HepG2 (cell line): ENCODE data around the gene SOBP. TPM values are rescaled to one million over a fixed set of nuclear protein-coding genes. Genes with fewer than 3 reads are reported as not detected.
A peak's percentile ranks its signal among the peaks of the same experiment; 100 is the strongest.

Experiments
- BCL3 ChIP-seq: sonication (generic); formaldehyde crosslinking; IDR thresholded peaks from 2 replicates; pipeline ENCODE4 v1.5.1; 2020; ENCODE audit warnings: mild to moderate bottlenecking, missing genetic modification reagents, moderate library complexity
- CREB3 ChIP-seq: sonication (generic); formaldehyde crosslinking; IDR thresholded peaks from 2 replicates; pipeline ENCODE4 v1.5.0; 2020; ENCODE audit warnings: missing genetic modification reagents
- DMAP1 ChIP-seq: IDR thresholded peaks from 2 replicates; pipeline ENCODE4 v1.6.1; 2016
- ESRRA ChIP-seq: sonication (generic); formaldehyde crosslinking; IDR thresholded peaks from 2 replicates; pipeline ENCODE4 v1.5.1; 2020; ENCODE audit warnings: mild to moderate bottlenecking, low read depth, missing genetic modification reagents
- FOXM1 ChIP-seq: sonication (generic); formaldehyde crosslinking; IDR thresholded peaks from 2 replicates; pipeline ENCODE4 v1.5.0; 2020; ENCODE audit warnings: missing genetic modification reagents
- GABPB1 ChIP-seq: IDR thresholded peaks from 2 replicates; pipeline ENCODE4 v1.6.1; 2016; ENCODE audit warnings: mild to moderate bottlenecking, missing genetic modification reagents, moderate library complexity, missing compliant biosample characterization
- KAT8 ChIP-seq: IDR thresholded peaks from 2 replicates; pipeline ENCODE4 v1.6.1; 2016; ENCODE audit warnings: missing genetic modification reagents, missing compliant biosample characterization
- MAX ChIP-seq: IDR thresholded peaks from 2 replicates; pipeline ENCODE4 v1.6.1; 2012; ENCODE audit warnings: inconsistent platforms
- MED1 ChIP-seq: sonication (generic); formaldehyde crosslinking; IDR thresholded peaks from 2 replicates; pipeline ENCODE4 v1.4.0; 2020; ENCODE audit warnings: missing genetic modification reagents
- MZF1 ChIP-seq: sonication (generic); formaldehyde crosslinking; IDR thresholded peaks from 2 replicates; pipeline ENCODE4 v1.8.1; 2023; ENCODE audit warnings: mild to moderate bottlenecking, missing genetic modification reagents, borderline replicate concordance
- NBN ChIP-seq: fragments of 450-650 bp; conservative IDR thresholded peaks from 2 replicates; pipeline ENCODE4 v1.6.1; 2017
- NFATC3 ChIP-seq: sonication (generic); formaldehyde crosslinking; IDR thresholded peaks from 2 replicates; pipeline ENCODE4 v1.5.1; 2020; ENCODE audit warnings: mild to moderate bottlenecking, missing genetic modification reagents
- NR2F6 ChIP-seq, 2 experiments: IDR thresholded peaks; 2 replicates each; pipeline ENCODE4 v1.6.1; 2016; ENCODE audit warnings: antibody characterized with exemption in 1 of 2, mild to moderate bottlenecking in 1 of 2
- NRL ChIP-seq: sonication (generic); formaldehyde crosslinking; IDR thresholded peaks from 2 replicates; pipeline ENCODE4 v1.5.0; 2020; ENCODE audit warnings: missing genetic modification reagents, mild to moderate bottlenecking, moderate library complexity, borderline replicate concordance
- REL ChIP-seq: sonication (generic); formaldehyde crosslinking; conservative IDR thresholded peaks from 2 replicates; pipeline ENCODE4 v1.8.0; 2022; ENCODE audit warnings: mild to moderate bottlenecking, missing genetic modification reagents, moderate library complexity
- SALL2 ChIP-seq: sonication (generic); formaldehyde crosslinking; IDR thresholded peaks from 2 replicates; pipeline ENCODE4 v1.8.1; 2023; ENCODE audit warnings: mild to moderate bottlenecking, missing genetic modification reagents, inconsistent platforms
- TEAD2 ChIP-seq: sonication (generic); formaldehyde crosslinking; IDR thresholded peaks from 2 replicates; pipeline ENCODE4 v1.9.0; 2021; ENCODE audit warnings: missing genetic modification reagents
- U2AF1 ChIP-seq: fragments of 200-400 bp; formaldehyde crosslinking; optimal IDR thresholded peaks from 2 replicates; pipeline ENCODE3; 2017; ENCODE audit warnings: mild to moderate bottlenecking, low read depth, low read length
- ZBTB34 ChIP-seq: sonication (generic); formaldehyde crosslinking; IDR thresholded peaks from 2 replicates; pipeline ENCODE4 v1.8.0; 2022; ENCODE audit warnings: mild to moderate bottlenecking, missing genetic modification reagents
- ZBTB42 ChIP-seq: sonication (generic); formaldehyde crosslinking; IDR thresholded peaks from 2 replicates; pipeline ENCODE4 v1.5.0; 2020; ENCODE audit warnings: mild to moderate bottlenecking, missing genetic modification reagents
- ZNF20 ChIP-seq: sonication (generic); formaldehyde crosslinking; IDR thresholded peaks from 2 replicates; pipeline ENCODE4 v1.4.0; 2020; ENCODE audit warnings: mild to moderate bottlenecking, moderate library complexity, missing genetic modification reagents
- ZNF446 ChIP-seq: sonication (generic); formaldehyde crosslinking; IDR thresholded peaks from 2 replicates; pipeline ENCODE4 v1.5.0; 2020; ENCODE audit warnings: mild to moderate bottlenecking, missing genetic modification reagents
- ZNF577 ChIP-seq: sonication (generic); formaldehyde crosslinking; IDR thresholded peaks from 2 replicates; pipeline ENCODE4 v1.4.0; 2020; ENCODE audit warnings: mild to moderate bottlenecking, low read depth, missing genetic modification reagents, borderline replicate concordance
- ZNF616 ChIP-seq: sonication (generic); formaldehyde crosslinking; IDR thresholded peaks from 2 replicates; pipeline ENCODE4 v1.5.0; 2020; ENCODE audit warnings: low read depth, mild to moderate bottlenecking, missing genetic modification reagents
- ZNF720 ChIP-seq: sonication (generic); formaldehyde crosslinking; IDR thresholded peaks from 2 replicates; pipeline ENCODE4 v1.4.0; 2020; ENCODE audit warnings: missing genetic modification reagents
- ZNF737 ChIP-seq: sonication (generic); formaldehyde crosslinking; IDR thresholded peaks from 2 replicates; pipeline ENCODE4 v1.5.0; 2020; ENCODE audit warnings: missing genetic modification reagents, mild to moderate bottlenecking, borderline replicate concordance
- ZNF749 ChIP-seq: sonication (generic); formaldehyde crosslinking; IDR thresholded peaks from 2 replicates; pipeline ENCODE4 v1.8.0; 2022; ENCODE audit warnings: mild to moderate bottlenecking, missing genetic modification reagents, moderate library complexity, borderline replicate concordance
- ZNF761 ChIP-seq: sonication (generic); formaldehyde crosslinking; conservative IDR thresholded peaks from 2 replicates; pipeline ENCODE4 v1.4.0; 2020; ENCODE audit warnings: mild to moderate bottlenecking, missing genetic modification reagents
- ZNF781 ChIP-seq: sonication (generic); formaldehyde crosslinking; IDR thresholded peaks from 2 replicates; pipeline ENCODE4 v1.5.1; 2020; ENCODE audit warnings: borderline replicate concordance, mild to moderate bottlenecking, missing genetic modification reagents; ENCODE audit errors: not compliant biosample characterization
- polyA plus RNA-seq, 8 experiments: library from polyadenylated mRNA; depleted of rRNA in 3 of 8; stranded (reverse) in 7 of 8; unstranded in 1 of 8; fragments of >200 nt; fragmentation: Illumina TruSeq in 4 of 8; extraction: Trizol in 4 of 8; gene quantifications; 2 replicates each; pipeline versions ENCODE4 v1.2.1 to v1.2.3, GENCODE V29; 2011 to 2016; ENCODE audit warnings: low read depth in 4 of 8, missing spikeins in 1 of 8, mixed read lengths in 1 of 8; ENCODE audit not compliant: insufficient read depth in 1 of 8
- total RNA-seq, 5 experiments: library from RNA; depleted of rRNA; stranded (reverse); fragments of >200 nt; fragmentation: Illumina TruSeq; extraction: Trizol; gene quantifications; 2 replicates each; pipeline ENCODE4 v1.2.3, GENCODE V29; 2016; ENCODE audit warnings: low read depth in 1 of 5

Gene SOBP
- total and polyA plus RNA-seq, 2 of the 13 experiments (the other 11 are each of a cell fraction or from before 2014, with no cell fraction given): 1.5 to 6.9 TPM

- peak; percentile 96 for TF ChIP-seq ZBTB34 (CRISPR knock-in tag)
- TF ChIP-seq ESRRA: no peak
- TF ChIP-seq SALL2 (CRISPR knock-in tag): no peak; the same call in 1 of the 2 replicates
- no peak for TF ChIP-seq ZNF616 (CRISPR knock-in tag)
- no peak for TF ChIP-seq DMAP1 (CRISPR knock-in tag)
- TF ChIP-seq GABPB1: no peak
- TF ChIP-seq TEAD2 (CRISPR knock-in tag): no peak
- TF ChIP-seq NBN: no peak
- no peak for TF ChIP-seq ZNF446 (CRISPR knock-in tag)
- no peak for TF ChIP-seq ZNF577
- TF ChIP-seq NRL (CRISPR knock-in tag): no peak
- TF ChIP-seq ZNF749 (CRISPR knock-in tag): 0 out of 2 replicates have a peak, but pooled peaks have one; percentile 41
- no peak for TF ChIP-seq REL (CRISPR knock-in tag)
- TF ChIP-seq NR2F6 (IDR thresholded peaks at IDR 0.05): no peak
- peak; percentile 63; the same call in 1 of the 2 replicates for TF ChIP-seq NR2F6 (CRISPR knock-in tag; IDR thresholded peaks at IDR 0.05)
- peak; percentile 76 for TF ChIP-seq KAT8 (CRISPR knock-in tag)
- no peak for TF ChIP-seq ZNF781 (CRISPR knock-in tag)
- no peak; the same call in 1 of the 2 replicates for TF ChIP-seq BCL3 (CRISPR knock-in tag)
- no peak for TF ChIP-seq ZBTB42 (CRISPR knock-in tag)
- TF ChIP-seq ZNF20 (CRISPR knock-in tag): no peak
- no peak for TF ChIP-seq ZNF761
- no peak for TF ChIP-seq MZF1 (CRISPR knock-in tag)
- no peak for TF ChIP-seq CREB3 (CRISPR knock-in tag)
- no peak for TF ChIP-seq NFATC3 (CRISPR knock-in tag)
- no peak for TF ChIP-seq ZNF720 (CRISPR knock-in tag)
- no peak for TF ChIP-seq FOXM1 (CRISPR knock-in tag)
- TF ChIP-seq ZNF737: no peak
- peak; percentile 85 for TF ChIP-seq MED1 (CRISPR knock-in tag)
- peak; percentile 65 for TF ChIP-seq MAX
- no peak for TF ChIP-seq U2AF1
These were observed 3.5 kb downstream of the SOBP start (continued) for GRCh38 chr6:107493158-107494057.
